ENCODE data around the gene JAKMIP3.

Gene JAKMIP3

DNA sequence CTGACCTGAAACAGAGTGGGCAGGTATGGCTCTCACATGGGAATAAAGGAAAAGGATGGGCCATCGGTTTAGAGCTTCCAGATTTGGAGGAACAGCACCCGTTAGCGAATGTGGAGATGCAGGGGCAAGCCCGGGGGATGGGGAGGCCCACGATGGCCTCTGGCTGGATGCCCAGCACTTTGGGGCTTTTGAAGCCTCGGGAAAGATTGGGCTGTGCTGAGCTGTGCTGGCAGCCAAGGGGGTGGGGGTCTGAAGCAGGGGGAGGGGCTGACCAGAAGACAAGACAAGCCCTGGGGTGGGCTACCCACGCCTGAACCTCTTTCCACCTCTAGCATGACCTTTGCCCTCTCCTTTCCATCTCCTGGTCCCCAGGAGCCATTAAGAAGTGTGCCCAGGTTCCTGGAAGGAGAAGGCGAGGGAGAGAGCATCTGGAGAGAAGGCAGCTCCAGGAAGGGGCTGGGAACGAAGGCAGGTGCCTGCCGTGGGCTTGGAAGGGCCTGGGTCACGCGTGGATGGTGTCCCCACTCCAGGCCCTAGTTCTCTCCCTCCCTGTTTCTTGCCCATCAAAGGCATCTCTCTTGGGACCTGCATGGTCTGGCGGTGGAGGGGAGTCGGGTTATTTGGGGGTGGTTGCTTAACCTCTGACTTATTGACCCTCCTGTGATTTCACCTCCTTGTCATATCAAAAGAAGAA lies 39.7 kb downstream of the JAKMIP3 start:
- peaks cover 31% of the 10 kb centered on the region for H3K27me3 Mint-ChIP-seq
- no peaks in the 10 kb centered on the region for H3K4me1 Mint-ChIP-seq
- H3K27ac Mint-ChIP-seq: no peak overlapping the region
- ATAC-seq: no peak
- H3K4me3 Mint-ChIP-seq: no peak overlapping the region
- no peaks in the 10 kb centered on the region for H3K9me3 Mint-ChIP-seq
- no peaks in the 10 kb centered on the region for H3K36me3 Mint-ChIP-seq

DNA sequence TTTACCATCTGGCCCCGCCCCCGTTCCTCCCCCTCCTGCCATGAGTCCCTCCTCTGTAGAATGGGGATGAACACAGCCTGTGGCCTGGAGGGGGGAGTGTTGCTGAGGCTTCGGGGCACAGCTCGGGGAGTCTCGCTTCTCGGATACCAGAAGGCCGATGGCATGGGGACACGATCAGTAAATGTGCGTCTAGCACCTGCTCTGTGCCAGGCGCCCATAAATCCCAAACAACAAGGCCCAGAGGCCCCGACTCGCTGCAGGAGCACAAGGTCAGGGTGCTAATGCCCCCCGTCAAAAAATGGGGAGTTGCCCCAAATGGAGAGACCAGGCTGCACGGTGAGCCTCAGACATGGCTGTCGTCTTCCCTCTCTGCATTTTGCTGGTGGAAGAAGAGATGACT lies 40.7 kb downstream of the JAKMIP3 start:
- H3K36me3 Mint-ChIP-seq: no peaks in the 10 kb centered on the region
- no peak for ATAC-seq
- peaks cover 29% of the 10 kb centered on the region for H3K27me3 Mint-ChIP-seq
- no peak overlapping the region for H3K27ac Mint-ChIP-seq
- H3K4me1 Mint-ChIP-seq: no peaks in the 10 kb centered on the region
- no peak overlapping the region for H3K4me3 Mint-ChIP-seq
- no peaks in the 10 kb centered on the region for H3K9me3 Mint-ChIP-seq

DNA sequence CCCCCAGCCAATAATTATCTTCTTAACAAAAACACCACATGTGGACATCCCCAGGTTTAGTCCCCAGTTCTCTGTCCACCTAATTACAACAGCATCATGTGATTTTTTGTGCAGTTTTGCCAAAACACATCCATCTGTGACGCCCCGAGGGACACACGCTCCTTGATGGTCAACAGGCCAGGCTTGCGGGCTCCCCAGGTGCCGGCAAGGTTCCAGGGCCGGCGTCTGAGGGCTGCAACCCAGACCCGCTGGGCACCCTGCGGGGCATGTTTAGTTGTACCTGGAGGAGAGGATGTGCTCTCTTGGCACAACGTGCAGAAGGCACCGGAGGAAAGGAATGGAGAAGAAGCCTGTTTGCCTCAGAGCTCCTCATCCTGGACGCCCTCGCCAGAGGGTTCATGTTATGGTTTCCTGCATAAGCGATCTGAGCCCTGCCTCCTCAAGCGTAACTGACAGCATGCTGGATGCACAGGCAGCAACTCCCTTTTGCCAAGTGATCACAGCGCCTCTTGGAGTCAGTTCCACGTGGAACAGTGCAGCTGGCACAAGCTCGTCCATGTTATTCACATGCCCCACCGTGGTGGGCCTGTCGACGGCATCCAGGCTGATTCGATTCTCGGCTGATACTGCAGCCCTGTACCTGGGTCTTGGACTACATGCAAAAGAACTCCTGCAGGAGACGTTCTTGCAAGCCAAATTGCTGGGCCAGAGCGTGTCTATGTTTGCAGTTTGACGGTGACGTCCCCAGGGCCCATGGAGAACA lies 41.6 kb downstream of the JAKMIP3 start:
- Mint-ChIP-seq H3K27me3 (peaks cover 19% of the 10 kb centered on the region), H3K4me3 (no peak overlapping the region), H3K9me3 (no peaks in the 10 kb centered on the region), H3K4me1 (no peaks in the 10 kb centered on the region), H3K27ac (no peak overlapping the region), H3K36me3 (no peaks in the 10 kb centered on the region)
- no peak for ATAC-seq

DNA sequence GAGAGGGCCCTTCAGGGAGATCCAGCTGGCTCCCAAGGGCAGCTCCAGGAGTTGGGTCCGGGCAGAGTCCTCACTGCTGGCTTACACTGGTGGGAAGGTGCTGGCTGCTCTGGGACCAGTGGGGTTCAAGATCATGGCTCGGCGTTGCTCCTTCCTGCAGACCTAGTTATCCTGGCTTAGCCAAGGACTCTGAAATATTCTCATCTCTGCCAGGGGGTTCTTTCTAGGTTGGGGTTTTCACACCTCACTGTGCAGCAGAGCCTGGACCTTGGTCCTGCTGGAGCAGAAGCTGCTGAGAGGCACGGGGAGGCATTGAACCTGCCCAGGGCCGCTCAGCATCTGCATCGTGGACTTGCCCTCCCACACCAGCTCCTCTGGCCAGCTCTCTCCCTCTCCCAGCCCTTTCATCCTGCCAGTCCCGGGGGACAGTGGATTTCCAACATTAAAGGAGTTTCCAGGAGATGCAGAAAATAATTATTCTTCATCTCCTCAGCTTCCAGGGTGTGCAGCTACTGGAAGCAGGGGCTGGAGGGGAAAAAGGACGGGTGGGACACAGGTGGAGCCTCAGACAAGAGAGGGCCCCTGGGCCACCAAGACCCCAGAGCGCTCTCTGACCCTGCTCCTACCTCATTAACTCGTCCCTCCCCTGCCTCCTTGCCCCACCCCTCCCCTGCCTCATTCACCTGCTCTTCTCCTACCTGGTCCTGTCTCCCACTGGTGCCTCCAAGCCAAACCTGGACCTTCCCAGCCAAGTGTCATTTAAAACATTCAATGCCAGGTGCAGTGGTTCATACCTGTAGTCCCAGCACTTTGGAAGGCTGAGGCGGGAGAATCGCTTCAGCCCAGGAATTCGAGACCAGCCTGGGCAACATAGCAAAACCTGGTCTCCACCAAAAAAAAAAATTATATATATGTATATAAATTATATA lies 42.5 kb downstream of the JAKMIP3 start:
- no peak for ATAC-seq
- H3K9me3 Mint-ChIP-seq: no peaks in the 10 kb centered on the region
- no peaks in the 10 kb centered on the region for H3K4me1 Mint-ChIP-seq
- H3K27me3 Mint-ChIP-seq: peaks cover 11% of the 10 kb centered on the region
- H3K4me3 Mint-ChIP-seq: no peak overlapping the region
- no peak overlapping the region for H3K27ac Mint-ChIP-seq
- no peaks in the 10 kb centered on the region for H3K36me3 Mint-ChIP-seq

DNA sequence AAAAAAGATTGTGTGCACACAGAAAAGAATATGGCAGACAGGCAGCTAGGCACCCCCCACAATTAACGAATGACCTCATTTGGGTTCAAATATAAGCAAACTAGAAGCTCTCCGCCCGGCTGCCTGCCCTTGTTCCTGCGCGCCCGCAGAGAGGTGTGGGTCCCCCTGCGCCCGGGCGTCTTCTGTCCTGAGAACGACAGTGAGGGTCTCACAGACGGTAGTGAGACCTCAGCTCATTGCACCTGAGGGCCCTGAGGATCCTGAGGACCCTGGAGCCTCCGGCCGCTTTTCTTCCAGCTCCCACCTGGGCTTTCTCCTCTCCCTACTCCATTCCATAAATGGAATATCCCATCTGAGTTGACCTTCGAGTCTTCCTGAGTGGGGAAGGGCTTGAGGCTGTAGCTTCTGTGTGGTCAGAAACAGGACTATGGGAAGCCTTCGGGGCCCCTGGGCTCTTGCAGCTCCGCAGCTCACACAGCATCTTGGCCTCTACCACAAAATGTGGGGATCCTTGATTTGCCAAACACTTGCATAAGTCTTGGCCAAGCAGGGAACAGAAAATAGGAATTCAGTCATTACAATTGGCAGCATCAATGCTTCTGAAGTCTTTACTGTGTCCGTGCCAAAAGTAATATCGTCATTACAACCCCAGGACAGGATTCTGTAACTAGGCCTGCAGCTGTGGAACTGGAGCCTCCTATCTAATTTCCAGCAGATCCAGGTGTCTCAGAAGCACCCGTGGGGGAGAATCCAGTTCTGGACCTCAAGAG lies 43.8 kb downstream of the JAKMIP3 start:
- no peaks in the 10 kb centered on the region for H3K9me3 Mint-ChIP-seq
- no peak overlapping the region for H3K4me3 Mint-ChIP-seq
- no peaks in the 10 kb centered on the region for H3K4me1 Mint-ChIP-seq
- peaks cover 7% of the 10 kb centered on the region for H3K27me3 Mint-ChIP-seq
- H3K27ac Mint-ChIP-seq: no peak overlapping the region
- no peak for ATAC-seq
- no peaks in the 10 kb centered on the region for H3K36me3 Mint-ChIP-seq

DNA sequence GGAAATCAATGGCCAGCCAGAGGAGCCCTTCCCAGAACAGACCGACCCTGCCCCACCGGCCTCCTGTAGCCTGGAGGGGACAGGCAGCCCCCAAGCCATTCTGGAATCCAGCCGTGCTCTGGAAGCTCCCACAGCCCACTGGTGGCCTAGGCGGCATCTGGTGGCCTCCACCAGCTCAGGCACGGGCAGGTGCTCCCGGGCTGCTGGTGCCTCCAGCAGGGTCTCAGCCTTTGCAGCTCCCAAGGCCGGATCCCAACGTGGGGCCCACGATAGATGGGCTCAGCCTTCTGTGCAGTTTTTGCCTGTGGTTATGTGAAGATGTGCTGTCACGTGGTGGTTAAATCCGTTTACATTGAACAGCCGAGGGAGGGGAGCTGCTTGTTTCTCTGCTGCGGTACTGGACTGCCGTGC lies 44.4 kb downstream of the JAKMIP3 start:
- no peak overlapping the region for H3K27ac Mint-ChIP-seq
- no peaks in the 10 kb centered on the region for H3K36me3 Mint-ChIP-seq
- no peaks in the 10 kb centered on the region for H3K9me3 Mint-ChIP-seq
- H3K4me3 Mint-ChIP-seq: no peak overlapping the region
- no peaks in the 10 kb centered on the region for H3K4me1 Mint-ChIP-seq
- H3K27me3 Mint-ChIP-seq: peaks cover 7% of the 10 kb centered on the region
- ATAC-seq: no peak

DNA sequence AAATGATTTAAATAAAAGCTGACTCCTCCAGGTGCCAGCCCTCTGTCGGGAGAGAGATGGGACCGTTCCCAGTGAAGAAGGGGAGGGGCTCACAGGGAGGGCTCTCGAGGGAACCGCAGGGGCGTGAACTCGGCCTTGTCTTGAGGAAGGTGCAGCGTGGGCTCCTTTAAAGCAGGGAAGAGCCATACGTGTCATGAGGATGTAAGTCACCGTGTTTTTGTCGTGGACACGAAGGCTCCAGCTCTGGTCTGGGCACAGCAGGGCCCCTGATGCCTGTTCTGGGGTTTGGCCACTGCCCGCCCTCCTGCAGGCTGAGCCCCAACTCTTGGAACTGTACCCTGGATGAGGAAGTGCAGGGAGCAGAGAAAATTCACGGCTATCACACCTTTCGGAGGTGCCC lies 45.0 kb downstream of the JAKMIP3 start:
- peaks cover 7% of the 10 kb centered on the region for H3K27me3 Mint-ChIP-seq
- no peak overlapping the region for H3K27ac Mint-ChIP-seq
- no peaks in the 10 kb centered on the region for H3K4me1 Mint-ChIP-seq
- no peak overlapping the region for H3K4me3 Mint-ChIP-seq
- no peak for ATAC-seq
- H3K36me3 Mint-ChIP-seq: no peaks in the 10 kb centered on the region
- H3K9me3 Mint-ChIP-seq: no peaks in the 10 kb centered on the region

DNA sequence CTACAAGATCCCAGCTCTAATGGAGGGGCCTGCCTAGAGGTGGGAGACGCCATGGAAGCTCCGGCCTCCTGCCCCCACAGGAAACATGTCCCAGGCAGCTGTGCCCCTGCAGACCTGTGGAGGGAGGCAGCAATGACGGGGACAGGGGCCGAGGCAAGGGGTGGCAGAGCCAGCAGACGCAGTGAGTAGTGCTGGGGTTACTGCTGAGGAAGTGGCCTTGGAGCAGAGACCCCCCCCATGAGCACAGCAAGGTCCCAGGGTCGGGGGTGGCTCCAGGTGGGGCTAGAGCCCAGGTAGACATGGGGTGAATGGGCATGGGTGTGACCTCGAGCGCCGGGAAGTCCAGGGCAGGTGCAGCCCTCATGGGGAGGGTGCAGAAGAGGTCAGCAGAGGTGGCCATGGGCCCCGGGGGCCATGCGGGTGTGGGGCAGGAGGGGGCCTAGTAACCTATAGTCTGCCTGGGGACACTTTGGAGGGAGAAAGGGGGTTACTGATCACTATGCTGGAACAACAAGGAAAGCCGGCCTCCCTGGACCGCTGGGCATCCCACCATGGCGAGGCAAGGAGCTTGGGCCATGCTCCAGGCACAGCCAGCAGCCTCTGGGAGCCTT lies 45.5 kb downstream of the JAKMIP3 start:
- Mint-ChIP-seq H3K4me3 (no peak overlapping the region), H3K27me3 (peaks cover 7% of the 10 kb centered on the region), H3K27ac (no peak overlapping the region), H3K9me3 (no peaks in the 10 kb centered on the region), H3K36me3 (no peaks in the 10 kb centered on the region), H3K4me1 (no peaks in the 10 kb centered on the region)
- ATAC-seq: no peak

DNA sequence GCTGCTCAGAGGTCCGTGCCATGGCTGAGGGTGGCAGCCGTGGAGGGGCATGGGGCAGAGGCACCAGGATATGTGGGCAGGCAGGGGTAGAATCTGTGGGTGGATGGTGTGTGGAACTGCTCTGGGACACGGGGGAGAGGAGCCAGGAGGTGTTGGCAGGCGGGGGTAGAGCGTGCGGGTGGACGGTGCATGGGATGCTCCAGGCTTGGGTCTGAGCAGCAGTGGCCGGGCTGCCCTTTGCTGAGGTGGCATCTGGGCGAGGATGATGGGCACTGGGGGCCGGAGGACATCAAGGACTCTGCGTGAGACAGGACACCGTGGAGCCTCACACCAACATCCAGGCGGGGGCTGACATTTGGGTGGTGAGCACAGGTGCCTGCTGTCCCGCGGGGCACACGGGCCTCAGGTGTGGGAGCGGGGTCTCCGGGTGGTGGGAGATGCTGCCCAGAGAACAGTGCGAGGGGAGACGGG lies 46.2 kb downstream of the JAKMIP3 start:
- no peaks in the 10 kb centered on the region for H3K9me3 Mint-ChIP-seq
- H3K4me1 Mint-ChIP-seq: no peaks in the 10 kb centered on the region
- no peaks in the 10 kb centered on the region for H3K36me3 Mint-ChIP-seq
- peaks cover 7% of the 10 kb centered on the region for H3K27me3 Mint-ChIP-seq
- no peak for ATAC-seq
- H3K4me3 Mint-ChIP-seq: no peak overlapping the region
- no peak overlapping the region for H3K27ac Mint-ChIP-seq

DNA sequence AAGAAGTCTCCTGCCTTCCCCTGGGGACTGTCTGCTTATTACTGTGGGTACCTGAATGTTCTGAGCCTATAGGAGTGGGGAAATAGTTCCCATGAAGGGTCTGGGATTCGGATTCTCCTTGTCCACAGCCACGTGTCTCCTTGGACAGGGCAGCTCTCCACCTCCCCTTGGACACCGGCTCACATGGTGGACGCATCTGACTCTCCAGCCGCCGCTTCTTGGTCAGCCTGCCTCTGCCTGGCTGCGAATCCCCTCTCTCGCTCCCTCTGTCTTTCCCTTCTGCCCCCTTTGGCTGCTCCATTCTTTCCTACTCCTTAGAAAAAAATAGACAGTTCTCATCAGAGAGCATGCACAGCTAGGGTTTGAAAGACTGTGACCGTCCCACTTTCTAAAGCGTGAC lies 46.9 kb downstream of the JAKMIP3 start:
- ATAC-seq: no peak
- Mint-ChIP-seq H3K4me1 (no peaks in the 10 kb centered on the region), H3K4me3 (no peak overlapping the region), H3K27me3 (peaks cover 7% of the 10 kb centered on the region), H3K36me3 (no peaks in the 10 kb centered on the region), H3K27ac (no peak overlapping the region), H3K9me3 (no peaks in the 10 kb centered on the region)

DNA sequence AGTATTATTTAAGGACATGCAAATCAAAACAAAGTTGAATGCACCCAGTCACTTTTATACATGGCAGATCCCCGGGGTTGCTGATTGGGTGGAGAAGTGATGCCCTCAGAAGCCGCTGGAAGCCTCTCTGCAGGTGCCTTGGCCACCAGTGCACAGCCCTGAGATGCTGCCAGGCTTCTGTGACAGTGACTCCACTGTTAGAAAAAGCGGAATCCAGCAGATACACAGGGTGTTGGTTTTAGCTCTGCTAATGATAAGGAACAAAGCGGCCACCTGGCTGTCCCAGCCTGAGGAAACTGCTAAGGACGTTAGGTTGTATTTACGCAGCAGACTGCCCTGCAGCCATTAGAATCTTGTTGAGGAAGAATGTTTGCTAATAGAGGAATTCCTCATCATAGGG lies 47.5 kb downstream of the JAKMIP3 start:
- Mint-ChIP-seq H3K4me3 (no peak overlapping the region), H3K36me3 (no peaks in the 10 kb centered on the region)

DNA sequence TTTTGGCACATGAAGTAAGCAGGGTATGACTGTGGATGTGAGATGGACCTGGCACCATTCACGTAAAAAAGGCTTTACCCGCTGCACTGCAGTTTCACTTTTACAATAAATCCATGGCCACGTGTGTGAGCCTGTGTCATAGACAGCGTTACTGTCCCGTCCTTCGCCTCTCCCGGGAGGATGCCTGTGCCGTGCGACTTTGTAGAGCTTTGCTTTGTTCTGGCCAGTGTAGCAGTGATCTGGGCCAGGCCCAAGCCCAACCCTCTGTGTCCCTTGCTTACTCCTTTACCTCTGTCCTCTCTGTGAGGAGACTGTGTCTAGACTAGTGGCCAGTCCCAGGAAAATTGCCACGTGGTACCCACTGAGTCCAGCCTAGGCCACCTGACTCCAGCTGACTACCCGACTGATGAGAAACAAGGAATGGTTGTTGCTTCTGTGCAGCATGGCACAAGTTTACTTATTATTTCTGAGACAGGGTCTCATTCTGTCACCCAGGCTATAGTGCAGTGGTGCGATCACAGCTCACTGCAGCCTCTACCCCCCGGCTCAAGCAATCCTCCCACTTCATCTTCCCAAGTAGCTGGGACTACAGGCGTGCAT lies 48.1 kb downstream of the JAKMIP3 start:
- Mint-ChIP-seq H3K9me3 (no peaks in the 10 kb centered on the region), H3K4me1 (no peaks in the 10 kb centered on the region), H3K27ac (no peak overlapping the region), H3K4me3 (no peak overlapping the region), H3K27me3 (peaks cover 7% of the 10 kb centered on the region), H3K36me3 (no peaks in the 10 kb centered on the region)
- no peak for ATAC-seq

More for the DNA sequence above, 47.5 kb downstream of the JAKMIP3 start:
- Mint-ChIP-seq H3K27me3 (peaks cover 7% of the 10 kb centered on the region), H3K27ac (no peak overlapping the region), H3K4me1 (no peaks in the 10 kb centered on the region), H3K9me3 (no peaks in the 10 kb centered on the region)
- ATAC-seq: no peak

DNA sequence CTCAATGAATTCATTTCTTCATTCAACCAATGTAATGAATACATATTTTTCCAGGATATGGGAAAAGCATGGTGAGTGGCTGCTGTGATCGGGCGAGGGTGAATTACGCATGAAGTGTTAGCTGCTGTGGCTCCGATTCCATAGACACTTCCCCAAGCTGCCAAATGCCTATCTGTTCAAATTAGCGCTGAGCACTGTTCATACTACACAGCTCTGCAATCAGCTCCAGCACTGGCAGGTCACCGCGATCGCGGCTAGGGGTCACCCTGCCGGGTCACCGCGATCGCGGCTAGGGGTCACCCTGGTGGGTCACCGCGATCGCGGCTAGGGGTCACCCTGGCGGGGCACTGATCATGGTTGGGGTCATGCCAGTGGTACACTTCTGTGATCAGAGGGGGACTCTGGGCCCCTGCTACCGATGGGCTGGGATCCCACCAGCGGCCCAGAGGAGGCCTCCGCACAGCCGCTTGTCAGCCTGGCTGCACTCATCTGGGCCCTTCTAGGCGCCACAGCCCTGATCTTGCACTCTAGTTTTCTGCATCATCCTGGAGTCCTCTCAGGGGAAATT lies 49.3 kb downstream of the JAKMIP3 start:
- no peaks in the 10 kb centered on the region for H3K36me3 Mint-ChIP-seq
- no peak overlapping the region for H3K4me3 Mint-ChIP-seq
- H3K27me3 Mint-ChIP-seq: peaks cover 7% of the 10 kb centered on the region
- no peaks in the 10 kb centered on the region for H3K4me1 Mint-ChIP-seq
- H3K9me3 Mint-ChIP-seq: no peaks in the 10 kb centered on the region
- no peak overlapping the region for H3K27ac Mint-ChIP-seq
- no peak for ATAC-seq

Measured in stimulated activated memory B cell treated with anti-CD40 and anti-IgM and Interleukin-4, amounts not matched to agents 10 μg/mL and 1 μg/mL and 100 μg/mL, for 72 hours (primary cell).